ENCODE results near the gene GAGE12D. TPM values are rescaled to one million over a fixed set of nuclear protein-coding genes. Genes with fewer than 3 reads are reported as not detected.
"Not testable (repeated sequence)": the region's sequence is repeated elsewhere in the genome, so short reads cannot be mapped to it uniquely, and the experiment has no call there.

The GAGE12D gene, protein sequence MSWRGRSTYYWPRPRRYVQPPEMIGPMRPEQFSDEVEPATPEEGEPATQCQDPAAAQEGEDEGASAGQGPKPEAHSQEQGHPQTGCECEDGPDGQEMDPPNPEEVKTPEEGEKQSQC
- total RNA-seq: not detected

GRCh38 chrX:49541433-49541832 lies at the start of gene GAGE12D:
Gene GAGE12D, plus strand, starts transcription at chrX:49541733. Its CDS starts 1,155 bp downstream, at chrX:49542888.
- not testable (repeated sequence) for H3K9me3 Mint-ChIP-seq, H3K4me1 Mint-ChIP-seq

GRCh38 chrX:49531877-49532276 lies 9.7 kb upstream of the GAGE12D start, which contains the start of gene GAGE12C:
Gene GAGE12C, plus strand, starts transcription at chrX:49532177. Its CDS starts 1,155 bp downstream, at chrX:49533332.
- POLR2A ChIA-PET; H3K36me3 Mint-ChIP-seq (ENCODE audit: low read depth); H3K27ac Mint-ChIP-seq; H3K4me3 Mint-ChIP-seq; H3K9me3 Mint-ChIP-seq; CTCF ChIA-PET; H3K27me3 Mint-ChIP-seq; DNase-seq; H3K4me1 Mint-ChIP-seq: not testable (repeated sequence)

More at GRCh38 chrX:49541433-49541832, at the start of gene GAGE12D:
- H3K4me3 Mint-ChIP-seq; DNase-seq; H3K36me3 Mint-ChIP-seq (ENCODE audit: low read depth); CTCF ChIA-PET; H3K27ac Mint-ChIP-seq; POLR2A ChIA-PET; H3K27me3 Mint-ChIP-seq: not testable (repeated sequence)

DNA sequence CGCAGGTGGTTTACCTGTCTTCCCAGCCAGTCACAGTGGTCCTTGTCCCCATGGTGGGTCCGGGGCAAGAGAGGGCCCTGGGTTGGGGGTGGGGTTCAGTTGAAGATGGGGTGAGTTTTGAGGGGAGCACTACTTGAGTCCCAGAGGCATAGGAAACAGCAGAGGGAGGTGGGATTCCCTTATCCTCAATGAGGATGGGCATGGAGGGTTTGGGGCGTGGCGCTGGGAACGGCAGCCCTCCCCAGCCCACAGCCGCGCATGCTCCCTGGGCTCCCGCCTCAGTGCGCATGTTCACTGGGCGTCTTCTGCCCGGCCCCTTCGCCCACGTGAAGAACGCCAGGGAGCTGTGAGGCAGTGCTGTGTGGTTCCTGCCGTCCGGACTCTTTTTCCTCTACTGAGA lies 9.5 kb downstream of the GAGE12D start, which contains the start of gene GAGE12E:
TSS of gene GAGE12E (plus strand) at position 301 of the 400 bp plus-strand sequence. CDS start 1,155 bp downstream, outside the sequence.
- H3K4me3 Mint-ChIP-seq; H3K27me3 Mint-ChIP-seq; DNase-seq; H3K27ac Mint-ChIP-seq; POLR2A ChIA-PET; H3K36me3 Mint-ChIP-seq (ENCODE audit: low read depth); H3K9me3 Mint-ChIP-seq; CTCF ChIA-PET; H3K4me1 Mint-ChIP-seq: not testable (repeated sequence)

GRCh38 chrX:49560542-49560941 lies 19.0 kb downstream of the GAGE12D start, which contains the start of gene GAGE12F:
Gene GAGE12F, plus strand, starts transcription at chrX:49560842. Its CDS starts 1,155 bp downstream, at chrX:49561997.
- H3K9me3 Mint-ChIP-seq; CTCF ChIA-PET; H3K4me1 Mint-ChIP-seq; H3K27ac Mint-ChIP-seq; H3K27me3 Mint-ChIP-seq; H3K4me3 Mint-ChIP-seq; POLR2A ChIA-PET; H3K36me3 Mint-ChIP-seq (ENCODE audit: low read depth); DNase-seq: not testable (repeated sequence)

- DNase-seq; H3K27ac Mint-ChIP-seq; CTCF ChIA-PET; H3K36me3 Mint-ChIP-seq (ENCODE audit: low read depth); H3K4me1 Mint-ChIP-seq; H3K4me3 Mint-ChIP-seq; H3K9me3 Mint-ChIP-seq; POLR2A ChIA-PET; H3K27me3 Mint-ChIP-seq: not testable (repeated sequence)
These were observed 27.2 kb downstream of the GAGE12D start for GRCh38 chrX:49568728-49569127.

GRCh38 chrX:49569152-49569551 lies 27.6 kb downstream of the GAGE12D start:
- CTCF ChIA-PET; H3K4me3 Mint-ChIP-seq; H3K4me1 Mint-ChIP-seq; POLR2A ChIA-PET; H3K27me3 Mint-ChIP-seq; DNase-seq; H3K36me3 Mint-ChIP-seq (ENCODE audit: low read depth); H3K27ac Mint-ChIP-seq; H3K9me3 Mint-ChIP-seq: not testable (repeated sequence)

GRCh38 chrX:49570100-49570499 lies 28.6 kb downstream of the GAGE12D start, which contains the start of gene GAGE12G:
Gene GAGE12G, plus strand, starts transcription at chrX:49570400. Its CDS starts 1,155 bp downstream, at chrX:49571555.
- CTCF ChIA-PET; POLR2A ChIA-PET; H3K36me3 Mint-ChIP-seq (ENCODE audit: low read depth): not testable (repeated sequence)

GRCh38 chrX:49579649-49580048 lies 38.1 kb downstream of the GAGE12D start, which contains the start of gene GAGE12H:
Gene GAGE12H, plus strand, starts transcription at chrX:49579949. Its CDS starts 1,155 bp downstream, at chrX:49581104.
- POLR2A ChIA-PET; H3K4me1 Mint-ChIP-seq; H3K36me3 Mint-ChIP-seq (ENCODE audit: low read depth); CTCF ChIA-PET; H3K27ac Mint-ChIP-seq; DNase-seq; H3K4me3 Mint-ChIP-seq; H3K9me3 Mint-ChIP-seq; H3K27me3 Mint-ChIP-seq: not testable (repeated sequence)

More at GRCh38 chrX:49570100-49570499, 28.6 kb downstream of the GAGE12D start, which contains the start of gene GAGE12G:
- not testable (repeated sequence) for H3K9me3 Mint-ChIP-seq, H3K4me3 Mint-ChIP-seq, DNase-seq, H3K27ac Mint-ChIP-seq, H3K4me1 Mint-ChIP-seq, H3K27me3 Mint-ChIP-seq

DNA sequence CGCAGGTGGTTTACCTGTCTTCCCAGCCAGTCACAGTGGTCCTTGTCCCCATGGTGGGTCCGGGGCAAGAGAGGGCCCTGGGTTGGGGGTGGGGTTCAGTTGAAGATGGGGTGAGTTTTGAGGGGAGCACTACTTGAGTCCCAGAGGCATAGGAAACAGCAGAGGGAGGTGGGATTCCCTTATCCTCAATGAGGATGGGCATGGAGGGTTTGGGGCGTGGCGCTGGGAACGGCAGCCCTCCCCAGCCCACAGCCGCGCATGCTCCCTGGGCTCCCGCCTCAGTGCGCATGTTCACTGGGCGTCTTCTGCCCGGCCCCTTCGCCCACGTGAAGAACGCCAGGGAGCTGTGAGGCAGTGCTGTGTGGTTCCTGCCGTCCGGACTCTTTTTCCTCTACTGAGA lies 47.7 kb downstream of the GAGE12D start, which contains the start of gene GAGE2A:
TSS of gene GAGE2A (plus strand) at position 301 of the 400 bp plus-strand sequence. CDS start 1,155 bp downstream, outside the sequence.
- H3K4me1 Mint-ChIP-seq; H3K9me3 Mint-ChIP-seq; H3K27ac Mint-ChIP-seq; H3K27me3 Mint-ChIP-seq; POLR2A ChIA-PET; H3K36me3 Mint-ChIP-seq (ENCODE audit: low read depth); CTCF ChIA-PET; H3K4me3 Mint-ChIP-seq; DNase-seq: not testable (repeated sequence)

DNA sequence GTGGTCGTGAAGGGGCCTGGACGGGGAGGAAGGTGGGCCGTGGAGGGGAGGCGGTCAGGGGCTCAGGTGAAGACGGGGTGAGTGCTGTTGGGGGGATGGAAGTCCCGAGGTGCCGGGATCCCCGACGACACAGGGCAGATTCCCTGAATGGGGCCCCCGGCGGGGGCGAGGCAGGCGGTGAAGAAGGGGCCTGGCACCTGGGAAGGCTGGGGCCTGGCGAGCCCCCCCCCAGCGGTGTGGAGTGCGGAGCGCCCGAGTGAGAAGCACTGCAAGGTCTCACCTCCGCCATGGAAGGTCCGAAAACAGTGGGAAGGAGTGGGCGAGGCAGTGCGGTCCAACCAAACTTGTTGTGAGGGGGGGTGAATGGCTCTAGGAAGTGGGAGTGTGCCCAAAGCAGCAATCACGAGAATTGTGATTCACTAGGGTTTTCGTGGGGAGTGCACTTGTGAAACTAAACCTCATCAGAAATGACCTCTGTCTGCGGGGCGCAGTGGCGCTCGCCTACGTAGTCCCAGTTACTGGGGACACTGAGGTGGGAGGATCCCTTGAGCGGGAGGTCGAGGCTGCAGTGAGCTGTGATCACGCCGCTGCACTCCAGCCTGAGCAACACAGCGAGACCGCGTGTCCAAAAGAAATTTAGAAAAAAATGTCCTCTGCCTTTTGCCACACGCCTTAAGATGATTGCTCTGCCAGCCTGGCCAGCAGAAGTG lies 48.4 kb downstream of the GAGE12D start:
- POLR2A ChIA-PET; H3K36me3 Mint-ChIP-seq (ENCODE audit: low read depth); DNase-seq; H3K9me3 Mint-ChIP-seq; H3K27me3 Mint-ChIP-seq; H3K4me1 Mint-ChIP-seq; H3K4me3 Mint-ChIP-seq; H3K27ac Mint-ChIP-seq; CTCF ChIA-PET: not testable (repeated sequence)

DNA sequence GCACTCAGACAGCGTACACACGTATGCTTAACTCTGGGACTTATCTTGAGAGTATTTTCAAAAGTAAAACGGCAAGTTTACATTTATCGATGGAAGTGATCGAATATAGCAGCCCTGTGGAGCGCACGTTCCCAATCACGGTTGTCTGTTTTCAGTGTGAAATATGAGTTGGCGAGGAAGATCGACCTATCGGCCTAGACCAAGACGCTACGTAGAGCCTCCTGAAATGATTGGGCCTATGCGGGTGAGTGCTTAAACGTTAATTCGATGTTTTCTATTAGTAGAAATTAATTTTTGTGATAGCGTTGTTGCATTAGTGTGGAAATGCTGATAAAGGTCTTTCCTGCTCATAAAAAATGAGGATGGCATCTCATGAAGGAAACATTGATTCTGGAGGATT lies 49.0 kb downstream of the GAGE12D start:
- not testable (repeated sequence) for H3K36me3 Mint-ChIP-seq (ENCODE audit: low read depth); H3K4me3 Mint-ChIP-seq

More for the DNA sequence above, 49.0 kb downstream of the GAGE12D start:
- POLR2A ChIA-PET, CTCF ChIA-PET, H3K4me1 Mint-ChIP-seq, DNase-seq, H3K27ac Mint-ChIP-seq, H3K27me3 Mint-ChIP-seq, H3K9me3 Mint-ChIP-seq: not testable (repeated sequence)

Data from activated CD4-positive, alpha-beta T cell treated with anti-CD3 and anti-CD28 coated beads, Interleukin-2, amount 10 ng/mL, durations not matched to agents 7 days and 5 days (primary cell).